HCT116 (cell line): ENCODE data around the gene SIGLEC11. TPM values are rescaled to one million over a fixed set of nuclear protein-coding genes. Genes with fewer than 3 reads are reported as not detected.

Experiments used
- ATAC-seq: fragments of 200-7000 bp; cut with Tn5 transposase; 2 replicates; pipeline ENCODE4 v1.9.1; 2020; ENCODE audit warnings: mild to moderate bottlenecking, moderate library complexity
- BruUV-seq: library from RNA; stranded (reverse); fragments of 400-500 nt; replicated peaks from 2 replicates; lab custom pipeline; 2021; lab: Mats Ljungman, UMichigan
- CTCF ChIA-PET: fragments of 300-600 bp; sonication (Branson Sonifier 250); formaldehyde crosslinking; loops from one replicate; lab custom pipeline; 2021; ENCODE audit warnings: antibody characterized with exemption; lab: Charles Lee
- POLR2A ChIA-PET: fragments of 300-600, 350-600 bp; sonication (Branson Sonifier 250); formaldehyde crosslinking; loops from one replicate; lab custom pipeline; 2021; ENCODE audit warnings: antibody characterized with exemption; lab: Charles Lee
- RAD21 ChIA-PET, 2 experiments: fragments of 300-600 bp; sonication (Branson Sonifier 250); formaldehyde crosslinking; loops; one replicate each; lab custom pipeline; 2023; ENCODE audit warnings: low total read pairs in 2 of 2; ENCODE audit not compliant: uncharacterized antibody in 2 of 2, unreplicated experiment in 2 of 2, low non-redundant PET in 1 of 2; lab: Charles Lee
- DNase-seq: peaks from one replicate; pipeline ENCODE4 v3.0.0-alpha.2; 2010; ENCODE audit warnings: low read depth, low spot score
- H2AFZ ChIP-seq: fragments of 200-600 bp; shearing (Covaris generic), sonication (generic); 2 replicates; pipeline ENCODE4 v1.6.1; 2017; ENCODE audit warnings: low read depth, mixed run types, mixed read lengths, antibody characterized with exemption, low read length; ENCODE audit not compliant: poor library complexity, severe bottlenecking
- H3K27ac ChIP-seq: 2 replicates; pipeline ENCODE4 v1.5.1; 2012; ENCODE audit warnings: low read depth, low read length
- H3K27me3 ChIP-seq: fragments of 200-600 bp; sonication (generic); 2 replicates; pipeline ENCODE4 v1.6.1; 2016; ENCODE audit warnings: mixed run types, low read length, mixed read lengths; ENCODE audit not compliant: insufficient read depth
- H3K36me3 ChIP-seq, 2 experiments: fragments of 200-500 bp in 1 of 2; fragments of 200-600 bp in 1 of 2; sonication (Bioruptor generic) in 1 of 2; sonication (generic) in 1 of 2; 2 replicates each; pipeline versions ENCODE4 v1.5.1 to v1.6.1; 2014 to 2016; ENCODE audit warnings: low read length in 2 of 2, inconsistent platforms in 1 of 2, mixed read lengths in 1 of 2, mixed run types in 1 of 2; ENCODE audit not compliant: insufficient read depth in 2 of 2, control insufficient read depth in 1 of 2
- H3K4me1 ChIP-seq, 2 experiments: fragments of 200-600 bp in 1 of 2; sonication (generic) in 1 of 2; 2 replicates each; pipeline versions ENCODE4 v1.5.1 to v1.6.1; 2012 to 2017; ENCODE audit warnings: low read length in 2 of 2, inconsistent platforms in 1 of 2, mild to moderate bottlenecking in 1 of 2, mixed read lengths in 1 of 2, mixed run types in 1 of 2, moderate library complexity in 1 of 2; ENCODE audit not compliant: insufficient read depth in 2 of 2, control insufficient read depth in 1 of 2
- H3K4me2 ChIP-seq: fragments of 200-600 bp; sonication (generic); 2 replicates; pipeline ENCODE4 v1.6.1; 2017; ENCODE audit warnings: mixed run types, low read length, mixed read lengths
- H3K4me3 ChIP-seq, 2 experiments: fragments of 200-600 bp in 1 of 2; sonication (generic) in 1 of 2; replicated peaks in 1 of 2; 2 replicates each; pipeline ENCODE4 v1.5.1; 2011 to 2016; ENCODE audit warnings: low read length in 2 of 2, control low read depth in 1 of 2, low read depth in 1 of 2, mild to moderate bottlenecking in 1 of 2, mixed read lengths in 1 of 2, mixed run types in 1 of 2
- H3K79me2 ChIP-seq: fragments of 200-600 bp; sonication (generic); 2 replicates; pipeline ENCODE4 v1.6.1; 2017; ENCODE audit warnings: mild to moderate bottlenecking, mixed run types, low read length, moderate library complexity, mixed read lengths; ENCODE audit not compliant: insufficient read depth
- H3K9ac ChIP-seq: fragments of 200-600 bp; sonication (generic); 2 replicates; pipeline ENCODE4 v1.6.1; 2016; ENCODE audit warnings: low read length, mixed read lengths
- H3K9me2 ChIP-seq: fragments of 200-600 bp; sonication (generic), shearing (Covaris generic); 2 replicates; pipeline ENCODE4 v1.6.1; 2017; ENCODE audit warnings: mixed run types, mild to moderate bottlenecking, moderate library complexity; ENCODE audit not compliant: insufficient read depth
- H3K9me3 ChIP-seq, 2 experiments: fragments of 200-500 bp in 1 of 2; fragments of 200-600 bp in 1 of 2; sonication (Bioruptor generic) in 1 of 2; sonication (generic) in 1 of 2; 2 replicates each; pipeline ENCODE4 v1.6.1; 2014 to 2017; ENCODE audit warnings: low read length in 2 of 2, mixed read lengths in 2 of 2, inconsistent platforms in 1 of 2, low read depth in 1 of 2, mild to moderate bottlenecking in 1 of 2, mixed run types in 1 of 2, moderate library complexity in 1 of 2; ENCODE audit not compliant: control insufficient read depth in 1 of 2, insufficient read depth in 1 of 2
- H4K20me1 ChIP-seq: fragments of 200-600 bp; sonication (generic), shearing (Covaris generic); 2 replicates; pipeline ENCODE4 v1.6.1; 2017; ENCODE audit warnings: mixed run types, mild to moderate bottlenecking, moderate library complexity; ENCODE audit not compliant: insufficient read depth
- ATF3 ChIP-seq: IDR thresholded peaks from 2 replicates; pipeline ENCODE4 v1.6.1; 2012
- CBX3 ChIP-seq: IDR thresholded peaks from 2 replicates; pipeline ENCODE4 v1.6.1; 2012; ENCODE audit warnings: low read depth
- CEBPB ChIP-seq: IDR thresholded peaks from 2 replicates; pipeline ENCODE4 v1.6.1; 2012; ENCODE audit warnings: low read depth
- ELF1 ChIP-seq: IDR thresholded peaks from 2 replicates; pipeline ENCODE4 v1.6.1; 2012; ENCODE audit warnings: low read depth, borderline replicate concordance
- EZH2 ChIP-seq: fragments of 200-600 bp; sonication (generic); IDR thresholded peaks from 2 replicates; pipeline ENCODE4 v1.6.1; 2017; ENCODE audit warnings: antibody characterized with exemption, mixed run types
- FOSL1 ChIP-seq: IDR thresholded peaks from 2 replicates; pipeline ENCODE4 v1.6.1; 2012; ENCODE audit warnings: low read depth
- JUND ChIP-seq: IDR thresholded peaks from 2 replicates; pipeline ENCODE4 v1.6.1; 2012
- MAX ChIP-seq: IDR thresholded peaks from 2 replicates; pipeline ENCODE4 v1.6.1; 2012
- POLR2A ChIP-seq: IDR thresholded peaks from 2 replicates; pipeline ENCODE4 v1.7.0; 2011; ENCODE audit warnings: borderline replicate concordance; ENCODE audit not compliant: insufficient read depth, insufficient read length; ENCODE audit errors: extremely low read depth
- POLR2AphosphoS5 ChIP-seq: IDR thresholded peaks from 2 replicates; pipeline ENCODE4 v1.6.1; 2011; ENCODE audit warnings: mild to moderate bottlenecking, low read depth, low read length, moderate library complexity
- RAD21 ChIP-seq: IDR thresholded peaks from 2 replicates; pipeline ENCODE4 v1.6.1; 2012; ENCODE audit warnings: low read depth, mild to moderate bottlenecking
- REST ChIP-seq: IDR thresholded peaks from 2 replicates; pipeline ENCODE4 v1.6.1; 2012; ENCODE audit warnings: low read depth
- SIN3A ChIP-seq: IDR thresholded peaks from 2 replicates; pipeline ENCODE4 v1.6.1; 2012; ENCODE audit warnings: low read depth
- SRF ChIP-seq: IDR thresholded peaks from 2 replicates; pipeline ENCODE4 v1.6.1; 2012; ENCODE audit warnings: low read depth
- TCF7L2 ChIP-seq: IDR thresholded peaks from 2 replicates; pipeline ENCODE4 v1.7.0; 2011; ENCODE audit warnings: borderline replicate concordance, inconsistent platforms; ENCODE audit not compliant: insufficient read depth, insufficient read length; ENCODE audit errors: extremely low read depth
- YY1 ChIP-seq: IDR thresholded peaks from 2 replicates; pipeline ENCODE4 v1.6.1; 2011; ENCODE audit warnings: low read length, low read depth, moderate library complexity, mild to moderate bottlenecking; ENCODE audit not compliant: insufficient replicate concordance; ENCODE audit errors: extremely low read depth
- ZBTB33 ChIP-seq: IDR thresholded peaks from 2 replicates; pipeline ENCODE4 v1.6.1; 2011; ENCODE audit warnings: mild to moderate bottlenecking, low read length, moderate library complexity; ENCODE audit not compliant: insufficient replicate concordance; ENCODE audit errors: extremely low read depth
- ZNF274 ChIP-seq: fragments of 200-500 bp; sonication (Bioruptor generic); IDR thresholded peaks from 2 replicates; pipeline ENCODE4 v1.6.1; 2014; ENCODE audit warnings: mild to moderate bottlenecking, low read depth, low read length, inconsistent platforms
- intact Hi-C: fragments of 100-400 bp; cut with micrococcal nuclease; formaldehyde crosslinking; loops from 2 replicates; pipeline ENCODE4 v1.10.0; 2022
- total RNA-seq: library from RNA; stranded (reverse); gene quantifications from one replicate; pipeline ENCODE4 v1.2.1, GENCODE V29; 2021; ENCODE audit not compliant: unreplicated experiment

The SIGLEC11 gene
- total RNA-seq, 1 experiment from 2014 or later: not detected

GRCh38 chr19:49933643-49934042, 27.3 kb downstream of the SIGLEC11 start:
- H3K4me2 ChIP-seq: no peak overlapping the region
- POLR2A ChIA-PET: no interaction called here

More at GRCh38 chr19:49933643-49934042, 27.3 kb downstream of the SIGLEC11 start:
- H3K9ac ChIP-seq: no peak overlapping the region
- intact Hi-C loops: no loop called here
- no peaks in the 10 kb centered on the region for H4K20me1 ChIP-seq
- DNase-seq: no peak
- BruUV-seq: no TSS peak
- ATAC-seq: no peak
- no peaks in the 10 kb centered on the region for H3K9me2 ChIP-seq
- peaks cover 0 to 7% of the 10 kb centered on the region in 2 experiments; a peak in 1 of 4 replicates for H3K36me3 ChIP-seq
- no peaks in the 10 kb centered on the region for H3K27me3 ChIP-seq
- no peaks in the 10 kb centered on the region for H3K9me3 ChIP-seq
- peaks cover 13% of the 10 kb centered on the region for H3K79me2 ChIP-seq
- H3K4me1 ChIP-seq: peaks cover 6 to 21% of the 10 kb centered on the region in 2 experiments; a peak in 3 of 4 replicates
- TF ChIP-seq SRF (no peak), CBX3 (no peak), ZBTB33 (no peak), ELF1 (no peak), CEBPB (no peak), ATF3 (no peak), RAD21 (no peak), ZNF274 (no peak), REST (no peak), FOSL1 (no peak), SIN3A (no peak), JUND (no peak), YY1 (no peak), MAX (no peak), POLR2A (no peak), TCF7L2 (no peak), EZH2 (no peak), POLR2AphosphoS5 (no peak)
- no peak overlapping the region for H3K4me3 ChIP-seq
- H2AFZ ChIP-seq: no peak overlapping the region
- no peak overlapping the region for H3K27ac ChIP-seq
- ChIA-PET CTCF (no interaction called here), RAD21 (no interaction called here)
